GM21825 (cell line): ENCODE results near the gene ST3GAL2.
"Not testable (repeated sequence)": the region's sequence is repeated elsewhere in the genome, so short reads cannot be mapped to it uniquely, and the experiment has no call there.

Source experiments
- ATAC-seq: cut with Tn5 transposase; IDR thresholded peaks from one replicate; pipeline ENCODE4 v1.9.1; 2021; ENCODE audit warnings: mild to moderate bottlenecking, moderate library complexity; ENCODE audit not compliant: unreplicated experiment

The ST3GAL2 gene

DNA sequence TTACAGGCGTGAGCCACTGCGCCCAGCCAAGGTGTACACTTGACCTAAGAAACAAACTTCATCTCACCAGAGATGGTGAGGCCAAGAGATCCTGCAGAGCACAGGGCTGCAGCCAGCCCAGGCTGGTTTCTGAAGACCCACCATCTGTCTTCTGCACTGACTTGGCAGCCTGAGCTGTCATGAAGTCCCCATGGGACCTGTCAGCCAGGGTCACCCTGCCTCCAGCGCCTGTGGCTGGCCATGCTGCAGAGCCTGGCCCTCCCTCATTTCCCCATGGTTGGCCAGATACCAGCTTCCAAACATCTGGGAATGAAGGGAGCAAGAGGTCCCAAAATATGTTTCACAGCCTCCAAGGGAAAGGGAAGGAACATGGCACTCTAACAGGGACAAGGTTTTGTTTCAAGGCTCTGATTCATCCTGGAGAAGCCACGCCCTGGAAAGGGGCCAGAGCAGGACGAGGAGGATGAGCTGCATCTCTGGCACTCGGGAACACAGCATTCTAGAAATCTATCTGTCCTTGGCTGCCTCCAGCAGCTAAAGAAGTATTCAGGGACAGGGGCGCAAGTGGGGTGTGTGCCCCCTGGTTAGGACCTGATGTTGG, 46.9 kb downstream of the ST3GAL2 start:
- ATAC-seq: no peak

DNA sequence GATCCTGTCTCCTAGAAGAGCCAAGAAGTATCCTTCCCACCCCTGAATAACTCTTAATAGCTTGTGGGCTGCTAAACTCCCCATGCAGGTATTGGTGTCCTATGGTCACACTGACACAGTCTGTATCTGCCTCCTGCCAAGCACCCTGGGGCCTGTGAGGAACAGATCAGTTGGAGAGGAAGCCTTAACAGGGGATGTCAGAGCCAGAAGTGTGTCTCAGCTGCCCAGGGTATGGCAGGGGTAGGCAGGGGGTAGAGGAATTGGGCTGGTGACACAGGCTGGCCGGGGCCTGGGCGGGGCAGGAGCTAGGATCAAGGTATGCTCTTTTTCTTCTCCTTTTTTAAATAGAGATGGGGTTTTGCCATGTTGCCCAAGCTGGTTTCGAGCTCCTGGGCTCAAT, 47.5 kb downstream of the ST3GAL2 start:
- no peak for ATAC-seq

DNA sequence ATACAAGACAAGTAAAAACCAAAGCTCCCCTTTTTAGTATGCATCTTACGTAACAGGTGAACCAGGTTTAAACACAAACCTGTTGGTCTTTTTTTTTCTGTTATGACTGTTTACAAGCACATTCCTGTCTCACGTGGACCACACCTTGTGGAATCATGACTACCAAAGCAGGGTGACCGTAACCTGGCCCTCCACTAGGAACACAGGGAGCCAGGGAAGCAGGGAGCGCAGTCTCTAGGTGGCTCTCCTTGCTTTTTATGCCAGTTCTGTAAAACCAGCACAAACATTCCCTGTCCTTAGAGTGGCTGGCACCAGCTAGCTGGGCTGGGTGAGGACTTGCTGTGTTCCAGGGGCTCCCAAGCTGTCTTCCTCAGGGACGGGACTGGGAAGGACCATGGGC, 48.1 kb downstream of the ST3GAL2 start:
- no peak for ATAC-seq

DNA sequence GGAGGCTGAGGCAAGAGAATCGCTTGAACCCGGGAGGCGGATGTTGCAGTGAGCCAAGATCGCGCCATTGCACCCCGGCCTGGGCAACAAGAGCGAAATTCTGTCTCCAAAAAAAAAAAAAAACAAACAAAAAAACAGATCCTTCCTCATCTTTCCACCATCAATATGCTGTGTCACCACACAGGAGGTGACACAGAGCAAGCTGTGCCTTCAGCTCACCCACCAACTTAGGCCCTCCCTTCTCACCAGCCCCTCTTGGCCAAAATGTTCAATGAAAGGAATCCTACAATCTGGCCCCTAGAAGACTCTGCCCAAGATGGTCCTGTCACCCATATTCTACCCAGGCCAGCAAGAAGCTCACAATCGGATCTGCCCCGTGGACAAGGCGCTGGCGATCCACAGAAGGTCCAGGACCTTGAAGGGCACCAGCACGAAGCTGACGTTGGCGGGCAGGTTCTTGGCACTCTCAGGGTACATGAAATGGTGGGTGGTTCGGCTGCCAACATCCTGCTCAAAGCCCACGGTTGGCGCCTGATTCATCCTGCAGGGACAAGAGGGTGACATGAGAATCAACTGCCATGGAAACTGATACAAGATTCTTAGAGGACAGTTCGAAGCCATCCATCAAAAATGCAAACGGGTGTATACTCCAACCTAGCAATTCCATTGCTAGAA, 50.8 kb downstream of the ST3GAL2 start:
- ATAC-seq: no peak

DNA sequence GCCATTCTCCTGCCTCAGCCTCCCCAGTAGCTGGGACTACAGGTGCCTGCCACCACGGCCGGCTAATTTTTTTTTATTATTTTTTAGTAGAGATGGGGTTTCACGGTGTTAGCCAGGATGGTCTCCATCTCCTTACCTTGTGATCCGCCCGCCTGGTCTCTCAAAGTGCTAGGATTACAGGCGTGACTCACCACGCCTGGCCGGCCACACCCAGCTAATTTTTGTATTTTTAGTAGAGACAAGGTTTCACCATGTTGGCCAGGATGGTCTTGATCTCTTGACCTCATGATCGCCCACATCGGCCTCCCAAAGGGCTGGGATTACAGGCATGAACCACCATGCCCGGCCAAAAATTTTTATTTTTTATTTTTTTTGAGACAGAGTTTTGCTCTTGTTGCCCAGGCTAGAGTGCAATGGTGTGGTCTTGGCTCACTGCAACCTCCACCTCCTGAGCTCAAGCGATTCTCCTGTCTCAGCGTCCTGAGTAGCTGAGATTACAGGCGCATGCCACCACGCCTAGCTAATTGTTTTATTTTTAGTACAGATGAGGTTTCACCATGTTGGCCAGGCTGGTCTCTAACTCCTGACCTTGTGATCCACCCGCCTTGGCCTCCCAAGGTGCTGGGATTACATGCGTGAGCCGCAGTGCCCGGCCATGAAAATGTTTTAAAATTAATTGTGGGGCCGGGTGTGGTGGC, 52.5 kb downstream of the ST3GAL2 start:
- ATAC-seq: not testable (repeated sequence)

GRCh38 chr16:70383421-70383960, 55.4 kb downstream of the ST3GAL2 start:
- no peak for ATAC-seq

GRCh38 chr16:70381604-70382342, 57.1 kb downstream of the ST3GAL2 start:
- peak; percentile 11 for ATAC-seq

DNA sequence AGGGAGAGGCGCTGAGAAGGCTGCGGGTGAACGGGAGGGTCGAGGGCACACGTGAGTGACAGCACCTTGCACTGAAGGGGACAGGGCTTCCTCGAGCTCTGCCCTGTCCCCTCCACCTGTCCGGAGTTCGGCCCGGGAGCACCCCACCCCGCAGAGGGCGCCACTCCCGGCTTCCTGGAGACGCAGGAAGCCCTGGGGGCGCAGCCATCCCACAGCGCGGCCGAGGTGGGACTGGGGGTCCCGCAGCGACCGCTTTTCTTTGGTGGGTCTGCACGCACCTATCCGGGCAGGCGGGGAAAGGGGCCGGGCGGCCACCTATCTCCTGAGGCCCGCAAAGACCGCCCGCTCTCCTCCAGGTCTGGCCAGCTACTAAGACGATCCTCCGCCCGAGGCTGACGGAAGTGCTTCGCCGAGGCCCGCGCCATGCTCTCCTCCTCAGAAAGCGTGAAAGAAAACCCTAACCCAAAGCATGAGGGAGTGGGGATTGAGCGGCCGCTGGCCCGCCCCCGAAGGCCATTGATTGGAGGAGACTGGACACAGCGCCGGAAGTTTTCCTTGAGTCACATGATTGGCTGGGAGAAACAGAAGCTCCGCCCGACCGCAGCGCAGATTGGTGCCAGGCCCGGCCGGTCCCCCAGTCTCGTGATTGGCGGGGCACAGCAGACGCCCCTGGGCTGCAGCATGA, 57.8 kb downstream of the ST3GAL2 start:
- peak; percentile 88 for ATAC-seq

DNA sequence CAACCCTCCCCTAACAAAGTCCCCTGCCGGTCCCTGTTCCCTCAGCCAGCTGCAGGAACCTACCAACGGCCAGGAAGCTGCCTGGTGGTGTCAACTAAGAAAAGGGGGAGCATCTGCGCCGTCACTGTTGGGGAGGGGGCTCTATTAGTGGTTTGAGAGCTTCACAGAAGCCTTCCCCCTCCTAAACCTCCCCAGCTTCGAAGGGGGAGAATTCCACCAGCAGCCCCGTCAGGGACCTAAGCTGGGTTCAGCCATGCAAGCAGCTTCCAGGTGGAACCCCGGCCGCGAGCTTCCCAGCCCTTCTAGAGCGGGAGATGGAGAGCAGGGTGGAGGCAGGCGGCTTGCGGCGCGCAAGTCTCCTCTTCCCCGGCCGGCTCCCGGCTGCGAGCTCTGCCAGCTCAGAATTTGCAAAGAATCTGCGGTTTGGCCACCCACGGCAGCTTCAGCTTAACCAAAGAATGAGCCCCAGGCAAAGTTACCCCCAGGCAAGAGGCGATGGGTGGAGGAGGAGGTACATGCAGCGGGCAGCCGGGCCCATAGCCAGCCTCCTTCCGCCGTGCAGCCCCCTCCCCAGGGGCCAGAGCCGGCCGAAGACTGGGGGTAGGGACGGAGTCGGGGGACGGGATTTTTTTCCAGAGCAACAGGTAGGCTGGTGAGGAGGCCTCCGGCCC, 58.5 kb downstream of the ST3GAL2 start:
- peak; percentile 7 for ATAC-seq

DNA sequence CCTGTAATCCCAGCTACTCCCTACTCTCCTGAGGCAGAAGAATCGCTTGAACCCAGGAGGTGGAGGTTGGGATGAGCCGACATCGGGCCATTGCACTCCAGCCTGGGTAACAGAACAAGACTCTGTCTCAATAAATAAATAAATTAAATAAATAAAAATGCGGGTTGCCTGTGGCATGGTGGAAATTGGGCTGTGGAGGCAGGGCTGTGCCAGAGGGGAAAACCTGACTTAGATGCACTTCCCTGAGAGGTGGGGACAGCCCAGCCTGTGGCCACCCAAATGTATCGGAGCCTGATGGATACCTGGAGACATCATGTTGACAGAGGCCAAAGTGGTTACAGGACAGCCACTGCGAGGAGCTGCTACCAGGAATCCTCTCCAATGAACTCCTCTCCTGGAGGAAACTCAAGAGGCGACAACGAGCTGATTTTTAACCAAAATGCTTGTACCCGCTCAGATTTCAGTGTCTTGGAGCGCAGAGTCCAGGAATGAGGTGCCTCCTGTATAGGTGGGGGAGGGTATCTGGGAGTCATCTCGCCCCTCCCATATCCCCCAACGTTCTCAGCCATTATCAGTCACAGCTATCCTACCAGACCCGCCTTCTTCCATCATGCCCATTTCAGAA, 59.9 kb downstream of the ST3GAL2 start:
- ATAC-seq: no peak

DNA sequence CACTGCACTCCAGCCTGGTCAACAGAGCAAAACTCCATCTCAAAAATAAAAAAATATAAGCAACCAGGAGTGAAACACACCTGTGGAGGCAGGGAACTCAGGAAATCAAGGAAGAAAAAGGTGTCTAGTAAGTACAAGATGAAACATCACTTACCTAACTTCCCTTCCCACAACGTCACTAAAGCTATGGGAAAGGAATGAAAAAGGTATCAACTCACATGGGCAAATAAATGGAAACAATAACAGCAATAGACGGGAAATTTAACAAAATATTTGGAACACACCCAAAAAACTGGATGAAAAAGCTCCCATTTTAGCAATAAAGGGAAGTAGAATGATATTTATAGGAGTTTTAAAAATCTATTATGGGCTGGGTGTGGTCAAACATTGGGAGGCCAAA, 61.1 kb downstream of the ST3GAL2 start:
- no peak for ATAC-seq

GRCh38 chr16:70375636-70376611, 63.0 kb downstream of the ST3GAL2 start:
- ATAC-seq: no peak

DNA sequence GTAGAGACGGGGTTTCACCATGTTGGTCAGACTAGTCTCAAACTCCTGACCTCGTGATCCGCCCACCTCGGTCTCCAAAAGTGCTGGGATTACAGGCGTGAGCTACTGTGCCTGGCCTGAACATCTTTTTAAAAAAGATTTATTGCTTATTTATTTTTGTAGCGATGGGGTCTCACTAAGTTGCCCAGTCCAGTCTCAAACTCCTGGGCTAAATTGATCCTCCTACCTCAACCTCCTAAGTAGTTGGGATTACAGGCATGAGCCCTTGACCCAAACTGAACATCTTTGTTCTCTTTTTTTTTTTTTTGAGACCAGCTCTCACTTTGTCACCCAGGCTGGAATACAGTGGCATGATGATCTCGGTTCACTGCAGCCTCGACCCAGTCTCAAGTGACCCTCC, 64.7 kb downstream of the ST3GAL2 start:
- no peak for ATAC-seq

DNA sequence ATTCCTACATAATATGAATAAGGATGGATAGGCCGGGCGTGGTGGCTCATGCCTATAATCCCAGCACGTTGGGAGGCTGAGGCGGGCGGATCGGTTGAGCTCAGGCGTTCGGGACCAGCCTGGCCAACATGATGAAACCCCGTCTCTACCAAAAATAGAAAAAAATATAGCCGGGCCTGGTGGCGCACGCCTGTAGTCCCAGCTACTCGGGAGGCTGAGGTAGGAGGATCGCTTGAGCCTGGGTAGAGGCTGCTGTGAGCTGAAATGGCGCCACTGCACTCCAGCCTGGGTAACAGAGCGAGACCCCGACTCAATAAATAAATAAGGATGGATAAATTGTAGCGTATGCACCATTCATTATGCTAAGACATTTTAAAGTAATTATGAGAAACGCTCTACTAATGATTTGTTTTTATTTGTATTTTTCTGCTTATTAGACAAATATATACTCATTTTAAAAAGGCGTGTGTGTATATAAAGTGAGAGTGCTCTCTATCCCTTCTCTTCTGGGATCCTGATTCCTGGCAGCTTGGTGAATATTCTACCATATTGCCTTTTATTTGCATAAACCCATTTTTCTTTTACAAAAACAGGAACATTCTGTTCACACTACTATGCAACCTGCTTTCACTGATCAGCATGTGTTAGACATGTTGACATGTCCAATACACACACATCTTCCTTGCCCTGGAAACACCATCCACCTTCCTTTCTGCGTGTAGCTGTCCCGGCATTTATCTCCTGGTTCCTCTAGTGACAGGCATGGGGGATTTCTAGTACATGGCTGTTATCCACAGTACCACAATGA, 65.8 kb downstream of the ST3GAL2 start:
- no peak for ATAC-seq

DNA sequence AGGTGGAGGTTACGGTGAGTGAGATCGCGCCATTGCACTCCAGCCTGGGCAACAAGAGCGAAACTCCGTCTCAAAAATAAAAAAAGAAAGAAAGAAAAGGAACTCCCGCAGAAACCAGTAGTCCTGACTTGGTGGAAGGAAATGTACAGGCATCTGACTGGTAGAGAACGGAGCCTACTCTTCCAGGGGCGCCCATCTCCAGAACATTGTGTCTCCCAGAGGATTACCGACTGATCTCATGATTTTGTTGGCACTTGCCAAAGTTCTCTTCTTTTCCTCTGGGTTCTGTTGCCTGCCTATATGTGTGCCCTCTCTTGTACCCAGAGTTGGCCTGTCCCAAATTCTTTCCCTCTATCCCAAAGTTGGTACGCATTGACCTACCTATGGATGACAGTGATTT, 68.0 kb downstream of the ST3GAL2 start:
- ATAC-seq: no peak

DNA sequence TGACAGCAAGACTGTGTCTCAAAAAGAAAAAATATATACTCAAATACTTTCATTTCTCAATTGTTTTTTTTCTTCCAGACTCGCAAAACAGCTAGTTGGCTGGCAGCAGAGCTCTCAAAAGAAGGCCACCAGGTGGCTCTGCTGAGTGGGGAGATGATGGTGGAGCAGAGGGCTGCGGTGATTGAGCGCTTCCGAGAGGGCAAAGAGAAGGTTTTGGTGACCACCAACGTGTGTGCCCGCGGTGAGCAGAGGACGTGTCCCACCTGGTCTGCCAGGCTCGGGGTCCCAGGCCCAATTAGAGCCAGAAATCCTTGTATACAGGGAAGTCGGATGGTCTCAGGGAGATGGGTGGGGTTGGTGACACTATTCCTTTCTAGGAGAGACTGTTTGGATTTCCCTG, 68.8 kb downstream of the ST3GAL2 start:
- ATAC-seq: not testable (repeated sequence)

DNA sequence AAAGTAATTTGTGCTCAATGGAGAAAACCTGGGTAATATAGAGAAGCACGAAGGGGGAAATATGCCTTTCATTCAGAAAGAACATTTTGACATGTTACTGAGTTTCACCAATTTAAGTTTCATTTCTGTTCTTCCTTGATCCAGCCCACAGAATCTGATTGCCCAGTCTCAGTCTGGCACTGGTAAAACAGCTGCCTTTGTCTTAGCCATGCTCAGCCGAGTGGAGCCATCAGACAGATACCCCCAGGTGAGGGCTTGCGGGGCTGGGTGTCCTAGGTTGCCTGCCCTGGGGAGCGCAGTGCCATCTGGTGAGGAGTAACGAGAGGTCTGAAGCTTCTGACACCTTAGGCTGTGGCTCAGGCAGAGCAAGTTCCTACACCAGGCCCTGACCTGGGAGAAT, 74.5 kb downstream of the ST3GAL2 start:
- ATAC-seq: no peak

DNA sequence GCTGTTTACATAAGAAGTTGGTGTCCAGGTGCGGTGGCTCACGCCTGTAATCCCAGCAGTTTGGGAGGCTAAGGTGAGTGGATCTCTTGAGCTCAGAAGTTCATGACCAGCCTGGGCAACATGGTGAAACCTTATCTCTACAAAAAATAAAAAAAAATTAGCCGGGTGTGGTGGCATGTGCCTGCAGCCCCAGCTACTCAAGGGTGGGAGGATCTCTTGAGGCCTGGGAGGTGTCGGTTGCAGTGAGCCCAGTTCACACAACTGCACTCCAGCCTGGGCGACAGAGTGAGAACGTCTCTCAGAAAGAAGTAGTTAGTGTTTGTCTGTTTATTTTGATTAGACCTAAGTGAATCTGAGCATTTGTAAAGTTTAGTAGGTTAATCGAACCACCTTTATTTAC, 79.3 kb downstream of the ST3GAL2 start:
- ATAC-seq: no peak
